Gastroesophageal sphincter (tissue), 3 donors: ENCODE measurements around the gene ZFYVE1.
"Not testable (repeated sequence)": the region's sequence is repeated elsewhere in the genome, so short reads cannot be mapped to it uniquely, and the experiment has no call there.

Experiments used
- POLR2A ChIP-seq, 2 donors: fragments of 450-650 bp; IDR thresholded peaks; one replicate each; pipeline ENCODE4 v1.6.1; 2017; ENCODE audit warnings: antibody characterized with exemption in 2 of 2, mild to moderate bottlenecking in 2 of 2, moderate library complexity in 1 of 2
- POLR2AphosphoS5 ChIP-seq: sonication (generic); formaldehyde crosslinking; IDR thresholded peaks from one replicate; pipeline ENCODE4 v1.6.1; 2017; ENCODE audit warnings: antibody characterized with exemption
- TF ChIP-seq, protein P1 (sequence below), 4 experiments: fragments of 200-600 bp in 2 of 4; fragments of 450-650 bp in 2 of 4; sonication (generic) in 1 of 4; IDR thresholded peaks; one replicate each; pipeline ENCODE4 v1.5.1; 2017 to 2019; ENCODE audit warnings: antibody characterized with exemption in 4 of 4, mild to moderate bottlenecking in 2 of 4, moderate library complexity in 2 of 4

DNA sequence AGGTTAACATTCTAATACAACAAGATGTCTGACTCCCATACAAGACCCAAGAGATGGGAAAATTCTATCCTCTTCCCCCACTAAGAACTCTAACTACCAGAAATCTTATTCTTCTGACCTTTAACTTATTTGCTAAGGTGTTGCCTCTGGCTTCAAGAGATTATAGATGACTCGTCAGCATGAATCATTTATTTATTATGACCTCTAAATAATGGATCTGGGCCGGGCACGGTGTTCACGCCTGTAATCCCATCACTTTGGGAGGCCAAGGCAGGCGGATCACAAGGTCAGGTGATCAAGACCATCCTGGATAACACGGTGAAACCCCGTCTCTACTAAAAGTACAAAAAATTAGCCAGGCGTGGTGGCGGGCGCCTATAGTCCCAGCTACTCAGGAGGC, 10.9 kb downstream of the ZFYVE1 start:
- TF ChIP-seq, protein P1, sequence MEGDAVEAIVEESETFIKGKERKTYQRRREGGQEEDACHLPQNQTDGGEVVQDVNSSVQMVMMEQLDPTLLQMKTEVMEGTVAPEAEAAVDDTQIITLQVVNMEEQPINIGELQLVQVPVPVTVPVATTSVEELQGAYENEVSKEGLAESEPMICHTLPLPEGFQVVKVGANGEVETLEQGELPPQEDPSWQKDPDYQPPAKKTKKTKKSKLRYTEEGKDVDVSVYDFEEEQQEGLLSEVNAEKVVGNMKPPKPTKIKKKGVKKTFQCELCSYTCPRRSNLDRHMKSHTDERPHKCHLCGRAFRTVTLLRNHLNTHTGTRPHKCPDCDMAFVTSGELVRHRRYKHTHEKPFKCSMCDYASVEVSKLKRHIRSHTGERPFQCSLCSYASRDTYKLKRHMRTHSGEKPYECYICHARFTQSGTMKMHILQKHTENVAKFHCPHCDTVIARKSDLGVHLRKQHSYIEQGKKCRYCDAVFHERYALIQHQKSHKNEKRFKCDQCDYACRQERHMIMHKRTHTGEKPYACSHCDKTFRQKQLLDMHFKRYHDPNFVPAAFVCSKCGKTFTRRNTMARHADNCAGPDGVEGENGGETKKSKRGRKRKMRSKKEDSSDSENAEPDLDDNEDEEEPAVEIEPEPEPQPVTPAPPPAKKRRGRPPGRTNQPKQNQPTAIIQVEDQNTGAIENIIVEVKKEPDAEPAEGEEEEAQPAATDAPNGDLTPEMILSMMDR (IDR thresholded peaks at IDR 0.05), result not testable (repeated sequence)
- TF ChIP-seq POLR2A (IDR thresholded peaks at IDR 0.05); POLR2AphosphoS5: not testable (repeated sequence)
